COLO829 (cell line): Measurements from ENCODE around the gene AP3S2.

Source experiments
- DNase-seq: peaks from one replicate; pipeline ENCODE4 v3.0.0; 2012; ENCODE audit warnings: low spot score

Gene AP3S2

GRCh38 chr15:89814112-89814742 is 79.6 kb downstream of the AP3S2 start:
- no peak for DNase-seq

- no peak for DNase-seq
Observed at GRCh38 chr15:89813381-89814111, 80.2 kb downstream of the AP3S2 start.

GRCh38 chr15:89812847-89813320 is 80.9 kb downstream of the AP3S2 start:
- no peak for DNase-seq

GRCh38 chr15:89812011-89812846 is 81.6 kb downstream of the AP3S2 start:
- DNase-seq, result no peak

- DNase-seq, result no peak
Observed at GRCh38 chr15:89810837-89811236, 83.0 kb downstream of the AP3S2 start.

GRCh38 chr15:89809787-89810148 is 84.0 kb downstream of the AP3S2 start:
- DNase-seq, result no peak

- no peak for DNase-seq
Observed at GRCh38 chr15:89809093-89809786, 84.6 kb downstream of the AP3S2 start.

GRCh38 chr15:89808160-89808870 is 85.5 kb downstream of the AP3S2 start:
- no peak for DNase-seq

GRCh38 chr15:89807689-89808088 is 86.1 kb downstream of the AP3S2 start:
- DNase-seq, result no peak

GRCh38 chr15:89806559-89807550 is 86.9 kb downstream of the AP3S2 start:
- no peak for DNase-seq

- DNase-seq, result no peak
Observed at GRCh38 chr15:89806210-89806558, 87.6 kb downstream of the AP3S2 start.

GRCh38 chr15:89805241-89806209 is 88.3 kb downstream of the AP3S2 start:
- no peak for DNase-seq

- DNase-seq, result no peak
Observed at GRCh38 chr15:89803941-89804800, 89.6 kb downstream of the AP3S2 start.

- DNase-seq, result no peak
Observed at GRCh38 chr15:89802986-89803824, 90.6 kb downstream of the AP3S2 start.

GRCh38 chr15:89802231-89802928 is 91.4 kb downstream of the AP3S2 start:
- DNase-seq, result no peak

GRCh38 chr15:89801471-89802195 is 92.2 kb downstream of the AP3S2 start:
- DNase-seq, result no peak
